Tibial nerve (tissue), 4 donors: ENCODE results near the gene ATF7. TPM values are rescaled to one million over a fixed set of nuclear protein-coding genes. Genes with fewer than 3 reads are reported as not detected.

ENCODE experiments used
- DNase-seq, 2 donors: peaks; one replicate each; pipeline ENCODE4 v3.0.0-alpha.2; 2019; ENCODE audit warnings: low spot score in 2 of 2
- H3K27ac ChIP-seq, 4 donors: fragments of 200-600 bp; sonication (generic) in 3 of 4; one replicate each; pipeline ENCODE4 v1.5.1; 2017 to 2019; ENCODE audit warnings: mild to moderate bottlenecking in 1 of 4
- H3K27me3 ChIP-seq, 2 donors: fragments of 200-600 bp; sonication (generic) in 1 of 2; one replicate each; pipeline versions ENCODE4 v1.5.1 to v1.6.0; 2017 to 2019
- H3K36me3 ChIP-seq, 3 donors: fragments of 200-600 bp; sonication (generic); one replicate each; pipeline ENCODE4 v1.5.1; 2018 to 2019
- H3K4me1 ChIP-seq, 4 donors: fragments of 200-600 bp; sonication (generic) in 3 of 4; one replicate each; pipeline ENCODE4 v1.5.1; 2017 to 2019
- H3K4me3 ChIP-seq, 4 donors: fragments of 200-600 bp; sonication (generic) in 3 of 4; one replicate each; pipeline ENCODE4 v1.5.1; 2017 to 2019; ENCODE audit warnings: mild to moderate bottlenecking in 1 of 4, moderate library complexity in 1 of 4
- H3K9me3 ChIP-seq, 4 donors: fragments of 200-600 bp; sonication (generic) in 3 of 4; one replicate each; pipeline ENCODE4 v1.5.1; 2017 to 2019
- EP300 ChIP-seq, 2 donors: sonication (generic); formaldehyde crosslinking; IDR thresholded peaks; one replicate each; pipeline ENCODE4 v1.6.1; 2017; ENCODE audit warnings: antibody characterized with exemption in 2 of 2, mild to moderate bottlenecking in 1 of 2
- POLR2A ChIP-seq, 2 donors: fragments of 450-650 bp; IDR thresholded peaks; one replicate each; pipeline ENCODE4 v1.6.1; 2017; ENCODE audit warnings: antibody characterized with exemption in 2 of 2, mild to moderate bottlenecking in 2 of 2, moderate library complexity in 2 of 2
- WGBS, 2 donors: methylation state at CpG; one replicate each; pipeline ENCODE4 v1.1.5; 2018; 5-methylcytosine and 5-hydroxymethylcytosine counted together
- total RNA-seq, 4 donors: library from RNA; depleted of rRNA; stranded (reverse); fragments of >200 nt; gene quantifications; one replicate each; pipeline ENCODE4 v1.1.0, GENCODE V29; 2016
- TF ChIP-seq, protein P1 (sequence below), 5 experiments: fragments of 200-600 bp in 3 of 5; fragments of 450-650 bp in 2 of 5; sonication (generic) in 3 of 5; IDR thresholded peaks; one replicate each; pipeline ENCODE4 v1.5.1; 2016 to 2019; ENCODE audit warnings: antibody characterized with exemption in 5 of 5, mild to moderate bottlenecking in 3 of 5, moderate library complexity in 2 of 5

ATF7 gene
- total RNA-seq, 4 donors from 2014 or later, result 30.1 to 47.9 (median 34.4) TPM

DNA sequence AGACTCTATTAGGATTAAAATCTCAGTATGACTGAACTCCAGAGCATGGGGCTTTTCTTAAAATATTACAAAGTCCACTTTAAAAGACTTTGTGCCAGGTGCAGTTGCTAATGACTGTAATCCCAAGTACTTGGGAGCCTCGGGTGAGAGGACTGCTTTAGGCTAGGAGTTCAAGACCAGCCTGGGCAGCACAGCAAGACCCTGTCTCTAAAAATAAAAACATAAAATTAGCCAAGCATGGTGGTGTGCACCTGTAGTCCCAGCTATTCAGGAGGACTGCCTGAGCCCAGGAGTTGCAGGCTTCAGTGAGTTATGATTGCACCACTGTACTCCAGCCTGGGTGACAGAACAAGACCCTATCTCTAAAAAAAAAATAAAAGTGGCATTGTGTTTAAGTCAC, 33.2 kb downstream of the ATF7 start:
- H3K27ac ChIP-seq, result no peak overlapping the region
- no peak for DNase-seq
- H3K4me1 ChIP-seq, result peaks cover 0 to 84% (median 26%) of the 10 kb centered on the region in 4 donors
- TF ChIP-seq, protein P1, sequence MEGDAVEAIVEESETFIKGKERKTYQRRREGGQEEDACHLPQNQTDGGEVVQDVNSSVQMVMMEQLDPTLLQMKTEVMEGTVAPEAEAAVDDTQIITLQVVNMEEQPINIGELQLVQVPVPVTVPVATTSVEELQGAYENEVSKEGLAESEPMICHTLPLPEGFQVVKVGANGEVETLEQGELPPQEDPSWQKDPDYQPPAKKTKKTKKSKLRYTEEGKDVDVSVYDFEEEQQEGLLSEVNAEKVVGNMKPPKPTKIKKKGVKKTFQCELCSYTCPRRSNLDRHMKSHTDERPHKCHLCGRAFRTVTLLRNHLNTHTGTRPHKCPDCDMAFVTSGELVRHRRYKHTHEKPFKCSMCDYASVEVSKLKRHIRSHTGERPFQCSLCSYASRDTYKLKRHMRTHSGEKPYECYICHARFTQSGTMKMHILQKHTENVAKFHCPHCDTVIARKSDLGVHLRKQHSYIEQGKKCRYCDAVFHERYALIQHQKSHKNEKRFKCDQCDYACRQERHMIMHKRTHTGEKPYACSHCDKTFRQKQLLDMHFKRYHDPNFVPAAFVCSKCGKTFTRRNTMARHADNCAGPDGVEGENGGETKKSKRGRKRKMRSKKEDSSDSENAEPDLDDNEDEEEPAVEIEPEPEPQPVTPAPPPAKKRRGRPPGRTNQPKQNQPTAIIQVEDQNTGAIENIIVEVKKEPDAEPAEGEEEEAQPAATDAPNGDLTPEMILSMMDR (IDR thresholded peaks at IDR 0.05), result no peak
- TF ChIP-seq EP300 (IDR thresholded peaks at IDR 0.05), result no peak
- TF ChIP-seq POLR2A (IDR thresholded peaks at IDR 0.05), result no peak
- 70 to 81% methylated on average over 1 of the region's 1 CpG for WGBS, 2 donors
- H3K9me3 ChIP-seq, result no peaks in the 10 kb centered on the region
- no peaks in the 10 kb centered on the region for H3K36me3 ChIP-seq
- no peak overlapping the region for H3K4me3 ChIP-seq
- H3K27me3 ChIP-seq, result no peaks in the 10 kb centered on the region

- peak overlapping the region in 2 of 4 donors; percentile 35 to 51 for H3K27ac ChIP-seq
- TF ChIP-seq POLR2A (IDR thresholded peaks at IDR 0.05) (no peak), EP300 (IDR thresholded peaks at IDR 0.05) (no peak)
- TF ChIP-seq, protein P1 (IDR thresholded peaks at IDR 0.05), result no peak
- no peaks in the 10 kb centered on the region for H3K27me3 ChIP-seq
- peaks cover 0 to 84% (median 26%) of the 10 kb centered on the region in 4 donors for H3K4me1 ChIP-seq
- no peaks in the 10 kb centered on the region for H3K9me3 ChIP-seq
- 84 to 96% methylated on average over 1 of the region's 1 CpG for WGBS, 2 donors
- no peak overlapping the region for H3K4me3 ChIP-seq
- H3K36me3 ChIP-seq, result no peaks in the 10 kb centered on the region
- DNase-seq, result no peak
Observed at GRCh38 chr12:53592426-53592825, 33.8 kb downstream of the ATF7 start.

DNA sequence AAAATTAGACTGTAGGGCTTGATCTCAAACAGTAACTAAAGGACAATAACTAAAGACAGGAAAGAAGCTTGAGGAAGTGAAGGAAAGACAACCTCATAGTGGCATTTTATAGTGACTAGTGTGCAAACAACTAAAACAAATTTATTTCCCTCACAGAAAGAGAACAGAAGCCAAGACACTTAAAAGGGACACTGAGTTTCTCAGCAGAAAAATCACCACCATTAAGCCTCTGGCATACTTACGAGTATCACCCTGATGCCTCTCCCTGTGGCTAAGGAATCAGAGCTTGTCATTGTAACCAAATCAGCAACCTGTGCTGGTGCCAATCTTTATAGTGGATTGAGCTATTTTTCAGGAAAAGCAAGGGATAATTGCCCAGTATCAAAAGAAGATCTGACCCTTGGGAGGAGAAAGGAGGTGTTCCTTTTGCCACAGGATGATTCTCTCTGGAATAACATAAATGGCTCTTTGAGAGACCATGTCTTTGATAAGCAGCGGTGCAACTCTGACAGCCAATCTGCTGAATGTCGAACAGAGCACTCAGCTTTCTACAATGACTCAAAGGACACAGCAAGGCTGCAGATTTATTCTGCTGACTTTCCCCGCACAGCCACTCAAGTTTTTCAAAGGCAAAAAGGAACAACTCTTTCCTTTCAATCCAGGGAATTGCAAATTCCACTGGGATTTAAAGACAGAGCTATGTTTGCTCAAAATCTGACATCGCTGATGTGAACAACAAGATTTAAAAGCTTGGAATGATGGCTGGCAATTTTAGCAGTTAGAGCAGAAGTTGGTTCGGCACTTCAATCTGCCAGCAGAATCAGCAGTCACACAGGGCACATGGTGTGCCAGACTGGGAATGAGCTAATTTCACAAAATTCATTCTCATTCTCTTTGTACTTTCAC, 34.6 kb downstream of the ATF7 start:
- Histone ChIP-seq H3K27ac (peak overlapping the region in 3 of 4 donors; percentile 6 to 51 (median 35)), H3K4me1 (peaks cover 0 to 80% (median 24%) of the 10 kb centered on the region in 4 donors), H3K4me3 (no peak overlapping the region), H3K9me3 (no peaks in the 10 kb centered on the region), H3K27me3 (no peaks in the 10 kb centered on the region), H3K36me3 (no peaks in the 10 kb centered on the region)
- WGBS, 2 donors, result 19 to 20% methylated on average over 6 of the region's 6 CpGs
- TF ChIP-seq EP300 (IDR thresholded peaks at IDR 0.05) (no peak), POLR2A (IDR thresholded peaks at IDR 0.05) (no peak)
- TF ChIP-seq, protein P1 (IDR thresholded peaks at IDR 0.05), result no peak
- no peak for DNase-seq

GRCh38 chr12:53590652-53591051, 35.5 kb downstream of the ATF7 start:
- no peak for DNase-seq
- H3K4me3 ChIP-seq, result no peak overlapping the region
- no peaks in the 10 kb centered on the region for H3K9me3 ChIP-seq
- TF ChIP-seq EP300 (IDR thresholded peaks at IDR 0.05), result no peak
- no peak for TF ChIP-seq POLR2A (IDR thresholded peaks at IDR 0.05)
- TF ChIP-seq, protein P1 (IDR thresholded peaks at IDR 0.05), result no peak
- WGBS, 2 donors, result 75 to 76% methylated on average over 3 of the region's 3 CpGs
- H3K27me3 ChIP-seq, result no peaks in the 10 kb centered on the region
- H3K27ac ChIP-seq, result peak overlapping the region in 1 of 4 donors; percentile 19
- H3K36me3 ChIP-seq, result no peaks in the 10 kb centered on the region
- H3K4me1 ChIP-seq, result peaks cover 0 to 80% (median 24%) of the 10 kb centered on the region in 4 donors

DNA sequence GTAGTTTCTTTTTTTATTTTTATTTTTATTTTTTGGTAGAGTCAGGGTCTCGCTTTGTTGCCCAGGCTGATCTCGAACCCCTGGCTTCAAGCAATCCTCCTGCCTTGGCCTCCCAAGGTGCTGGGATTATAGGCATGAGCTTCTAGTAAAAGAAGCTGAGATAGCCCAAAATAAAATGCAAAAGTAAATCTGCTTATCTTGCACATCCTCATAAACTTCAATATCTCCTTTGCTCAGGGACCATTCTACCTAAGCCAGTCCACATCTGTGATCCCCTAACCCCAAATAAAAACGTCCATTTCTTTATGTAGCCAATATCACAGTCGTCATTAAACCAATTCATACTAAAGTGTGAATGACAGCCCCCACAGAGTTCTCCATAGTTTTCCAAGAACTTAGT, 36.3 kb downstream of the ATF7 start:
- no peaks in the 10 kb centered on the region for H3K36me3 ChIP-seq
- H3K27ac ChIP-seq, result no peak overlapping the region
- TF ChIP-seq, protein P1 (IDR thresholded peaks at IDR 0.05), result no peak
- no peak for DNase-seq
- WGBS, 2 donors, result 88 to 93% methylated on average over 4 of the region's 4 CpGs
- H3K27me3 ChIP-seq, result no peaks in the 10 kb centered on the region
- no peak overlapping the region for H3K4me3 ChIP-seq
- H3K4me1 ChIP-seq, result peaks cover 0 to 82% (median 23%) of the 10 kb centered on the region in 4 donors
- H3K9me3 ChIP-seq, result no peaks in the 10 kb centered on the region
